ENCODE data around the gene GPATCH4.
"Not testable (repeated sequence)": the region's sequence is repeated elsewhere in the genome, so short reads cannot be mapped to it uniquely, and the experiment has no call there.

GPATCH4 gene

GRCh38 chr1:156622581-156623297 is 21.5 kb upstream of the GPATCH4 start:
- Mint-ChIP-seq H3K4me1 (peaks cover 12% of the 10 kb centered on the region), H3K36me3 (no peaks in the 10 kb centered on the region), H3K4me3 (no peak overlapping the region), H3K27ac (no peak overlapping the region), H3K27me3 (peaks cover 87% of the 10 kb centered on the region), H3K9me3 (no peaks in the 10 kb centered on the region)
- DNase-seq = no peak
- CTCF ChIA-PET = interaction anchor here (0.7 to 11.6 kb wide), 10 partner anchors 10 to 237 kb away, joined by 3 to 264 read pairs (median 8); partner anchors contain the start of genes CRABP2 and NES

- no peak for DNase-seq
- Mint-ChIP-seq H3K27me3 (peaks cover 90% of the 10 kb centered on the region), H3K4me1 (peaks cover 3% of the 10 kb centered on the region), H3K4me3 (no peak overlapping the region), H3K9me3 (no peaks in the 10 kb centered on the region), H3K27ac (no peak overlapping the region), H3K36me3 (no peaks in the 10 kb centered on the region)
- CTCF ChIA-PET = interaction anchor here (0.8 to 2.5 kb wide), 13 partner anchors 11 to 234 kb away, joined by 3 to 27 read pairs (median 7); no protein-coding TSS in a partner anchor
Measured at GRCh38 chr1:156619582-156619955, 18.3 kb upstream of the GPATCH4 start.

GRCh38 chr1:156618853-156619581 is 17.7 kb upstream of the GPATCH4 start, which contains the start of gene HAPLN2:
HAPLN2 (plus strand) TSS chr1:156619415; CDS start chr1:156623491, 4,076 bp downstream.
- no peaks in the 10 kb centered on the region for H3K36me3 Mint-ChIP-seq
- peak; percentile 52 for DNase-seq
- H3K9me3 Mint-ChIP-seq = no peaks in the 10 kb centered on the region
- peaks cover 90% of the 10 kb centered on the region for H3K27me3 Mint-ChIP-seq
- no peaks in the 10 kb centered on the region for H3K4me1 Mint-ChIP-seq
- CTCF ChIA-PET = interaction anchor here (0.8 to 2.7 kb wide), 13 partner anchors 10 to 233 kb away, joined by 3 to 27 read pairs (median 7); no protein-coding TSS in a partner anchor
- no peak within 1 kb of the TSS for H3K4me3 Mint-ChIP-seq
- H3K27ac Mint-ChIP-seq = no peak within 1 kb of the TSS

- Mint-ChIP-seq H3K4me3 (no peak overlapping the region), H3K36me3 (no peaks in the 10 kb centered on the region), H3K27me3 (peaks cover 86% of the 10 kb centered on the region), H3K4me1 (no peaks in the 10 kb centered on the region), H3K9me3 (no peaks in the 10 kb centered on the region), H3K27ac (no peak overlapping the region)
- CTCF ChIA-PET = interaction anchor here (1.1 to 2.7 kb wide), 3 partner anchors 8 to 43 kb away, joined by 4 to 8 read pairs (median 5); no protein-coding TSS in a partner anchor
- no peak for DNase-seq
Measured at GRCh38 chr1:156616463-156616862, 15.2 kb upstream of the GPATCH4 start.

- H3K27me3 Mint-ChIP-seq = peaks cover 86% of the 10 kb centered on the region
- H3K4me3 Mint-ChIP-seq = no peak overlapping the region
- no peaks in the 10 kb centered on the region for H3K9me3 Mint-ChIP-seq
- no peaks in the 10 kb centered on the region for H3K4me1 Mint-ChIP-seq
- H3K36me3 Mint-ChIP-seq = no peaks in the 10 kb centered on the region
- H3K27ac Mint-ChIP-seq = no peak overlapping the region
- CTCF ChIA-PET = interaction anchor here (0.9 kb wide), 1 partner anchor 8 kb away, joined by 4 read pairs; no protein-coding TSS in a partner anchor
- DNase-seq = no peak
Measured at GRCh38 chr1:156615946-156616345, 14.7 kb upstream of the GPATCH4 start.

GRCh38 chr1:156612666-156613065 is 11.4 kb upstream of the GPATCH4 start:
- H3K4me1 Mint-ChIP-seq = peaks cover 12% of the 10 kb centered on the region
- DNase-seq = no peak
- no peak overlapping the region for H3K27ac Mint-ChIP-seq
- peaks cover 76% of the 10 kb centered on the region for H3K27me3 Mint-ChIP-seq
- no peaks in the 10 kb centered on the region for H3K9me3 Mint-ChIP-seq
- H3K4me3 Mint-ChIP-seq = no peak overlapping the region
- CTCF ChIA-PET = interaction anchor here (0.7 to 3.5 kb wide), 8 partner anchors 10 to 228 kb away, joined by 3 to 24 read pairs (median 6); partner anchors contain the start of gene NAXE
- H3K36me3 Mint-ChIP-seq = no peaks in the 10 kb centered on the region

GRCh38 chr1:156610072-156610471 is 8.8 kb upstream of the GPATCH4 start:
- not testable (repeated sequence) for H3K36me3 Mint-ChIP-seq, H3K9me3 Mint-ChIP-seq, H3K27ac Mint-ChIP-seq, H3K4me3 Mint-ChIP-seq, DNase-seq
- Mint-ChIP-seq H3K4me1 (peaks cover 12% of the 10 kb centered on the region), H3K27me3 (peaks cover 61% of the 10 kb centered on the region)
- CTCF ChIA-PET = interaction anchor here (0.7 to 3.3 kb wide), 5 partner anchors 10 to 225 kb away, joined by 3 to 24 read pairs (median 4); no protein-coding TSS in a partner anchor

GRCh38 chr1:156608981-156609380 is 7.7 kb upstream of the GPATCH4 start:
- CTCF ChIA-PET = interaction anchor here (0.6 to 1.8 kb wide), 29 partner anchors 9 to 250 kb away, joined by 3 to 44 read pairs (median 6); partner anchors contain the start of genes NAXE and TTC24
- peak; percentile 78 for DNase-seq
- Mint-ChIP-seq H3K4me3 (no peak overlapping the region), H3K27ac (no peak overlapping the region), H3K27me3 (peaks cover 52% of the 10 kb centered on the region), H3K36me3 (no peaks in the 10 kb centered on the region), H3K9me3 (no peaks in the 10 kb centered on the region), H3K4me1 (peaks cover 12% of the 10 kb centered on the region)

GRCh38 chr1:156608036-156608674 is 6.9 kb upstream of the GPATCH4 start:
- Mint-ChIP-seq H3K4me3 (no peak overlapping the region), H3K27me3 (peaks cover 47% of the 10 kb centered on the region), H3K9me3 (no peaks in the 10 kb centered on the region), H3K4me1 (peaks cover 12% of the 10 kb centered on the region), H3K36me3 (no peaks in the 10 kb centered on the region), H3K27ac (no peak overlapping the region)
- CTCF ChIA-PET = interaction anchor here (0.6 to 1.8 kb wide), 29 partner anchors 9 to 249 kb away, joined by 3 to 44 read pairs (median 6); partner anchors contain the start of genes NAXE and TTC24
- peak; percentile 78 for DNase-seq

GRCh38 chr1:156607344-156607743 is 6.1 kb upstream of the GPATCH4 start:
- H3K36me3 Mint-ChIP-seq, H3K27ac Mint-ChIP-seq, H3K9me3 Mint-ChIP-seq, DNase-seq, CTCF ChIA-PET, H3K4me3 Mint-ChIP-seq: not testable (repeated sequence)
- H3K4me1 Mint-ChIP-seq = peaks cover 18% of the 10 kb centered on the region
- peaks cover 40% of the 10 kb centered on the region for H3K27me3 Mint-ChIP-seq

GRCh38 chr1:156602557-156602993 is 1.3 kb upstream of the GPATCH4 start:
- Mint-ChIP-seq H3K4me3 (peak overlapping the region; percentile 36), H3K27ac (no peak overlapping the region), H3K4me1 (peaks cover 41% of the 10 kb centered on the region), H3K27me3 (peaks cover 5% of the 10 kb centered on the region), H3K9me3 (no peaks in the 10 kb centered on the region), H3K36me3 (peaks cover 11% of the 10 kb centered on the region)
- no peak for DNase-seq
- CTCF ChIA-PET = interaction anchor here (0.9 to 3.0 kb wide), 3 partner anchors 9 to 18 kb away, joined by 4 to 9 read pairs (median 5); partner anchors contain the start of gene NAXE

GRCh38 chr1:156601892-156602291 is 613 bp upstream of the GPATCH4 start:
- peak overlapping the region; percentile 98 for H3K4me3 Mint-ChIP-seq
- peaks cover 15% of the 10 kb centered on the region for H3K36me3 Mint-ChIP-seq
- no peaks in the 10 kb centered on the region for H3K9me3 Mint-ChIP-seq
- no peak overlapping the region for H3K27ac Mint-ChIP-seq
- H3K27me3 Mint-ChIP-seq = no peaks in the 10 kb centered on the region
- CTCF ChIA-PET = interaction anchor here (0.6 to 3.0 kb wide), 7 partner anchors 8 to 156 kb away, joined by 3 to 9 read pairs (median 4); partner anchors contain the start of gene NAXE
- H3K4me1 Mint-ChIP-seq = peaks cover 41% of the 10 kb centered on the region
- DNase-seq = no peak

- no peak for DNase-seq
- Mint-ChIP-seq H3K27ac (peak overlapping the region; percentile 93), H3K4me1 (peaks cover 41% of the 10 kb centered on the region), H3K4me3 (peak overlapping the region; percentile 98), H3K27me3 (no peaks in the 10 kb centered on the region), H3K9me3 (no peaks in the 10 kb centered on the region), H3K36me3 (peaks cover 23% of the 10 kb centered on the region)
- CTCF ChIA-PET = interaction anchor here (0.6 to 3.0 kb wide), 5 partner anchors 9 to 215 kb away, joined by 3 to 9 read pairs (median 6); partner anchors contain the start of gene NAXE
Measured at GRCh38 chr1:156600733-156601121, 552 bp downstream of the GPATCH4 start.
